Neutrophil (primary cell): Measurements from ENCODE around the gene NRXN2.

Experiments
- H3K27ac ChIP-seq: fragments of 200-600 bp; sonication (generic); 2 replicates; pipeline ENCODE4 v1.5.1; 2016; ENCODE audit warnings: mild to moderate bottlenecking, moderate library complexity
- H3K27me3 ChIP-seq: fragments of 200-600 bp; sonication (generic); 2 replicates; pipeline ENCODE4 v1.6.0; 2016; ENCODE audit warnings: mild to moderate bottlenecking
- H3K36me3 ChIP-seq: fragments of 200-600 bp; sonication (generic); 2 replicates; pipeline ENCODE4 v1.5.1; 2017
- H3K4me1 ChIP-seq, 2 experiments: fragments of 200-600 bp in 1 of 2; sonication (generic) in 1 of 2; 1 replicate in 1 of 2; 2 replicates in 1 of 2; pipeline versions ENCODE4 v1.5.1 to v1.6.1; 2013 to 2016; ENCODE audit warnings: low read depth in 1 of 2, low read length in 1 of 2, mild to moderate bottlenecking in 1 of 2, moderate library complexity in 1 of 2; ENCODE audit not compliant: control insufficient read depth in 1 of 2, insufficient read depth in 1 of 2
- H3K4me3 ChIP-seq, 2 experiments: fragments of 200-600 bp in 1 of 2; sonication (generic) in 1 of 2; 1 replicate in 1 of 2; 2 replicates in 1 of 2; pipeline ENCODE4 v1.5.1; 2013 to 2016; ENCODE audit warnings: low read depth in 1 of 2, low read length in 1 of 2, mild to moderate bottlenecking in 1 of 2, moderate library complexity in 1 of 2
- H3K9me3 ChIP-seq: fragments of 200-600 bp; sonication (generic); 2 replicates; pipeline ENCODE4 v1.5.1; 2016
- TF ChIP-seq, protein P1 (sequence below): fragments of 200-600 bp; sonication (generic); IDR thresholded peaks from 2 replicates; pipeline ENCODE4 v1.5.1; 2016; ENCODE audit warnings: antibody characterized with exemption

The NRXN2 gene

GRCh38 chr11:64661614-64662013, 61.4 kb downstream of the NRXN2 start:
- no peaks in the 10 kb centered on the region for H3K9me3 ChIP-seq

GRCh38 chr11:64661146-64661545, 61.9 kb downstream of the NRXN2 start:
- Histone ChIP-seq H3K36me3 (no peaks in the 10 kb centered on the region), H3K27ac (no peak overlapping the region), H3K4me3 (no peak overlapping the region), H3K4me1 (peaks cover 0 to 7% of the 10 kb centered on the region in 2 experiments), H3K9me3 (no peaks in the 10 kb centered on the region), H3K27me3 (no peaks in the 10 kb centered on the region)
- TF ChIP-seq, protein P1, sequence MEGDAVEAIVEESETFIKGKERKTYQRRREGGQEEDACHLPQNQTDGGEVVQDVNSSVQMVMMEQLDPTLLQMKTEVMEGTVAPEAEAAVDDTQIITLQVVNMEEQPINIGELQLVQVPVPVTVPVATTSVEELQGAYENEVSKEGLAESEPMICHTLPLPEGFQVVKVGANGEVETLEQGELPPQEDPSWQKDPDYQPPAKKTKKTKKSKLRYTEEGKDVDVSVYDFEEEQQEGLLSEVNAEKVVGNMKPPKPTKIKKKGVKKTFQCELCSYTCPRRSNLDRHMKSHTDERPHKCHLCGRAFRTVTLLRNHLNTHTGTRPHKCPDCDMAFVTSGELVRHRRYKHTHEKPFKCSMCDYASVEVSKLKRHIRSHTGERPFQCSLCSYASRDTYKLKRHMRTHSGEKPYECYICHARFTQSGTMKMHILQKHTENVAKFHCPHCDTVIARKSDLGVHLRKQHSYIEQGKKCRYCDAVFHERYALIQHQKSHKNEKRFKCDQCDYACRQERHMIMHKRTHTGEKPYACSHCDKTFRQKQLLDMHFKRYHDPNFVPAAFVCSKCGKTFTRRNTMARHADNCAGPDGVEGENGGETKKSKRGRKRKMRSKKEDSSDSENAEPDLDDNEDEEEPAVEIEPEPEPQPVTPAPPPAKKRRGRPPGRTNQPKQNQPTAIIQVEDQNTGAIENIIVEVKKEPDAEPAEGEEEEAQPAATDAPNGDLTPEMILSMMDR: no peak

More at GRCh38 chr11:64661614-64662013, 61.4 kb downstream of the NRXN2 start:
- TF ChIP-seq, protein P1: no peak
- peaks cover 0 to 2% of the 10 kb centered on the region in 2 experiments for H3K4me1 ChIP-seq
- H3K4me3 ChIP-seq: no peak overlapping the region
- H3K27ac ChIP-seq: no peak overlapping the region
- H3K27me3 ChIP-seq: no peaks in the 10 kb centered on the region
- no peaks in the 10 kb centered on the region for H3K36me3 ChIP-seq

DNA sequence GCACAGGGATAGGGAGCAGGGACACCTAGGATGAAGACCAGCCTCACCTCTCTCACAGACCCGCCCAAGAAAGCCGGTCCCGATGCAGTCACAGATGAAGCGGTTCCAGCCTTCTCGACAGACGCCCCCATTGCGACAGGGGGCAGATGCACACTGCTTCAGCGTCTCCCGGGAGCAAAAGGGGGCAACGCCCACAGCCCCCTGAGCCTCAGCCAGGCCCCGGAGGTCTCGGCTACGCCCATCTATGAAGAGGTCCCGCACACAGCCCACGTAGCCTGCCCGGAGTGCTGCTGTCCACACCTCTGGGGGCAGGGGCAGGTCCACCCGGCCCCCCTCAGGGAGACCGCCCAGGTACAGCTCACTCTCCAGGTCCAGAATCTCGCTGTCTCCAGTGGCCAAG, 62.3 kb downstream of the NRXN2 start:
- H3K4me1 ChIP-seq: peaks cover under 1 to 11% of the 10 kb centered on the region in 2 experiments
- TF ChIP-seq, protein P1: no peak
- no peak overlapping the region for H3K4me3 ChIP-seq
- H3K27ac ChIP-seq: no peak overlapping the region
- no peaks in the 10 kb centered on the region for H3K9me3 ChIP-seq
- H3K27me3 ChIP-seq: no peaks in the 10 kb centered on the region
- no peaks in the 10 kb centered on the region for H3K36me3 ChIP-seq

GRCh38 chr11:64660205-64660604, 62.8 kb downstream of the NRXN2 start:
- TF ChIP-seq, protein P1: no peak
- H3K27ac ChIP-seq: no peak overlapping the region
- no peaks in the 10 kb centered on the region for H3K9me3 ChIP-seq
- no peaks in the 10 kb centered on the region for H3K27me3 ChIP-seq
- H3K4me3 ChIP-seq: no peak overlapping the region
- no peaks in the 10 kb centered on the region for H3K36me3 ChIP-seq
- peaks cover 6 to 16% of the 10 kb centered on the region in 2 experiments for H3K4me1 ChIP-seq

DNA sequence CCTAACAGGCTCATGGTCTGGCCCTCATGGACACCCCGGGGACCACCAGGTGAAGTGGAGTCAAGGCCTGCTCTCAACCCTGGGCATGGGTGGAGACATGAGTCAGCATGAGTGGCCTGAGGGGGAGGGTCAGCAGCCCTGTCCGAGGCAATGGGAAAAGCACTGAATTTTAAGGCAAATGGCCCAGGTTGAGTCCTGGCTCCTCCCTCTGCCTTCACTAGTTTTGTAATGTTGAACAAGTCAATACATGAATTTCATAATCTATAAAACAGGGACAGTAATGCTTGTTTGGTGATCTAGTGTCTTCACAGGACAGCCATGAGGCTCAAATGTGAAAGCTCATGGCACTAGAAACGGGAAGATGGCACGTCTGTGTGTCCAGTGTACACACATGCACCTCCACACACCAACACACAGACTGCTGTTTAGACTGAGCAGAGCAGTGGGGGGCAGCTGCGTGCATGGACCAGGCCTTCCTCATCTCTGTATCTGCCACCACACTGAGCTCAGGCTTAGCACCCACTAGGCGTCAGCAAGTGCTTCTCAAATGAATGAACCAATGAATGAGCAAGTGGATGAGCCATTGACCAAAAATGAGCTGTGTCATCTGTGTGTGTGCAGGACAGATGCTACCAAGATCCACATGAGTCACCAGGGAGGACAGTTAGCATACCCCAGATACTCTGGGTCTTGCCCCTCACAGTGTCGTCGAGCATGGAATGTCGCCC, 63.4 kb downstream of the NRXN2 start:
- Histone ChIP-seq H3K36me3 (no peaks in the 10 kb centered on the region), H3K27me3 (no peaks in the 10 kb centered on the region), H3K27ac (no peak overlapping the region), H3K4me1 (peaks cover 12 to 22% of the 10 kb centered on the region in 2 experiments), H3K9me3 (no peaks in the 10 kb centered on the region), H3K4me3 (no peak overlapping the region)
- TF ChIP-seq, protein P1: no peak
